ENCODE measurements around the gene PSMD1. TPM values are rescaled to one million over a fixed set of nuclear protein-coding genes. Genes with fewer than 3 reads are reported as not detected.

Gene PSMD1
- total and polyA plus RNA-seq, 2 of the 8 experiments (the other 6 are each of a cell fraction or from before 2014, with no cell fraction given): 179 to 272 TPM

- Histone ChIP-seq H4K20me1 (replicated peaks in 1 of 2; ENCODE audit: control insufficient read depth in 1 of 2, insufficient read depth in 2 of 2, low read length in 2 of 2) (no peaks in the 10 kb centered on the region), H3K79me1 (ENCODE audit: low read depth, low read length) (no peaks in the 10 kb centered on the region), H3K27ac (ENCODE audit: low read depth, low read length) (no peak overlapping the region), H3K23ac (ENCODE audit: insufficient read length) (no peak overlapping the region), H2BK12ac (ENCODE audit: low read depth, low read length) (peak overlapping the region; percentile 60; the same call in 1 of the 2 replicates), H3K4me2 (ENCODE audit: insufficient read depth in 1 of 2, low read depth in 2 of 2, low read length in 2 of 2) (no peak overlapping the region), H2AK5ac (ENCODE audit: low read depth, low read length) (no peak overlapping the region), H3K23me2 (ENCODE audit: low read depth, low read length) (no peaks in the 10 kb centered on the region), H3K79me2 (ENCODE audit: control insufficient read depth in 1 of 2, insufficient read depth in 2 of 2, low read length in 2 of 2) (no peaks in the 10 kb centered on the region), H3K4ac (replicated peaks; ENCODE audit: insufficient read length, low read depth, low read length) (no peak overlapping the region), H4K5ac (ENCODE audit: insufficient read length, low read depth, low read length) (no peak overlapping the region), H3K36me3 (ENCODE audit: control insufficient read depth in 2 of 4, insufficient read depth in 4 of 4, low read length in 3 of 4) (no peaks in the 10 kb centered on the region), H2AFZ (ENCODE audit: low read length) (no peak overlapping the region), H3K9me3 (ENCODE audit: insufficient read depth in 2 of 2, low read depth in 1 of 2, low read length in 1 of 2) (no peaks in the 10 kb centered on the region), H3K56ac (replicated peaks; ENCODE audit: insufficient read length, low read depth, low read length) (no peak overlapping the region), H2BK20ac (ENCODE audit: low read length) (no peak overlapping the region), H4K8ac (ENCODE audit: extremely low read depth, insufficient read depth, low read length) (no peak overlapping the region), H3K18ac (ENCODE audit: extremely low read depth, low read length) (no peak overlapping the region), H3K14ac (ENCODE audit: insufficient read length) (no peak overlapping the region), H2BK15ac (ENCODE audit: low read length) (no peak overlapping the region), H3K27me3 (replicated peaks in 1 of 4; ENCODE audit: control insufficient read depth in 3 of 4, extremely low read depth in 1 of 4, insufficient read depth in 3 of 4, low read length in 3 of 4) (no peaks in the 10 kb centered on the region), H3K4me3 (ENCODE audit: extremely low read depth in 1 of 4, insufficient read depth in 2 of 4, low read depth in 3 of 4, low read length in 4 of 4) (no peak overlapping the region), H3K9ac (replicated peaks in 1 of 4; ENCODE audit: extremely low read depth in 1 of 4, low read depth in 3 of 4, low read length in 3 of 4) (no peak overlapping the region; a peak in 1 of 7 replicates), H3K4me1 (replicated peaks in 1 of 4; ENCODE audit: control insufficient read depth in 3 of 4, insufficient read depth in 4 of 4, low read length in 3 of 4) (peaks cover 0 to 16% (median 10%) of the 10 kb centered on the region in 4 experiments; a peak in 6 of 7 replicates), H4K91ac (replicated peaks; ENCODE audit: insufficient read length, low read length) (no peak overlapping the region), H2BK5ac (ENCODE audit: low read depth, low read length) (peak overlapping the region; percentile 92; the same call in 1 of the 2 replicates), H2BK120ac (replicated peaks; ENCODE audit: low read depth, low read length) (no peak overlapping the region)
- TF ChIP-seq RXRA (IDR thresholded peaks at IDR 0.05; ENCODE audit: insufficient read depth, low read depth, low read length) (no peak), RAD21 (IDR thresholded peaks at IDR 0.05 in 1 of 2, conservative IDR thresholded peaks at IDR 0.05 in 1 of 2; ENCODE audit: low read depth in 2 of 2, low read length in 2 of 2) (no peak), GABPA (IDR thresholded peaks at IDR 0.05; ENCODE audit: borderline replicate concordance, insufficient read depth, low read length) (no peak), SP2 (IDR thresholded peaks at IDR 0.05; ENCODE audit: low read length) (no peak), PHF8 (conservative IDR thresholded peaks at IDR 0.05; ENCODE audit: low read depth, low read length) (no peak), RFX5 (IDR thresholded peaks at IDR 0.05; ENCODE audit: borderline replicate concordance, low read depth, low read length) (no peak), CHD1 (IDR thresholded peaks at IDR 0.05; ENCODE audit: low read depth, low read length) (no peak), BRCA1 (IDR thresholded peaks at IDR 0.05; ENCODE audit: low read depth, low read length) (no peak), POLR2A (IDR thresholded peaks at IDR 0.05; ENCODE audit: control extremely low read depth in 1 of 2, low read depth in 2 of 2, low read length in 2 of 2) (no peak), ASH2L (IDR thresholded peaks at IDR 0.05; ENCODE audit: low read length) (no peak), CREB1 (IDR thresholded peaks at IDR 0.05) (no peak), FOSL1 (IDR thresholded peaks at IDR 0.05; ENCODE audit: insufficient read depth, low read depth, low read length) (no peak)
- FAIRE-seq (no peak), DNase-seq (ENCODE audit: low read depth in 1 of 2, low spot score in 2 of 2) (no peak)
- ChIA-PET CTCF (ENCODE audit: partially characterized antibody) (interaction anchor here (0.6 to 3.3 kb wide), 10 partner anchors 8 to 184 kb away, joined by 3 to 17 read pairs (median 3); no protein-coding TSS in a partner anchor), POLR2A (ENCODE audit: partially characterized antibody) (interaction anchor here (0.7 to 1.9 kb wide), 4 partner anchors 9 to 17 kb away, joined by 3 to 6 read pairs (median 6); no protein-coding TSS in a partner anchor)
- WGBS, 2 experiments (ENCODE audit: extremely low coverage in 1 of 2, insufficient coverage in 1 of 2, insufficient read length in 1 of 2, insufficient replicate concordance in 2 of 2, low coverage in 1 of 2, low lambda C conversion rate in 2 of 2, missing lambda C conversion rate in 1 of 2): 88% methylated on average over 6 of the region's 6 CpGs; no CpG with 5 or more reads in 1 of the 2 experiments
Observed at GRCh38 chr2:231188506-231189170, 132.0 kb downstream of the PSMD1 start.
